ENCODE results near the gene ROR2.

DNA sequence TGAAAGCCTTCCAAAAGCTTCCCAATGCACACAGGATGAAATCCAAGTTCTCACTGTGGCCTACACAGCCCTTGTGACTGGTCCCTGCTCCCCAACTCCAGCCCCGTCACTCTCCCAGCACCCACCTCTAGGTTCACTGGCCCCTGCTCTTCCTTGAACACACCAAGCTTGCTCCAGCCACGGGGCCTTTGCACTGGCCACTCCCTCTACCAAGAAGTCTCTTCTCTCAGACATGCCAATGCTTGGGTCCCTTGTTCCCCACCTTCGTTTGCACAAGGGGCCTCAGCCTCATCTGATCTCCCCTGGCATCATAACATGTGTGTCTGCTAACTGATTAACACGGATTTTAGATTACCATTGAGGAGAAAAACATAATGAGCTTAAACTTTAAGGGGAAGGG is 56.0 kb downstream of the ROR2 start:
- TF ChIP-seq CTCF (conservative IDR thresholded peaks at IDR 0.05; ENCODE audit: low read length) (no peak), EZH2phosphoT487 (IDR thresholded peaks at IDR 0.05; ENCODE audit: borderline replicate concordance) (no peak)
